Colonic mucosa (tissue), 4 donors: Measurements from ENCODE around the gene TMEM108. TPM values are rescaled to one million over a fixed set of nuclear protein-coding genes. Genes with fewer than 3 reads are reported as not detected.

ENCODE experiments used
- DNase-seq: peaks from one replicate; pipeline ENCODE4 v3.0.0-alpha.2; 2020
- H3K27ac ChIP-seq: fragments of 200-600 bp; one replicate; pipeline ENCODE4 v1.8.0; 2021
- H3K27me3 ChIP-seq: fragments of 200-600 bp; one replicate; pipeline ENCODE4 v1.8.0; 2021
- H3K36me3 ChIP-seq: fragments of 200-600 bp; one replicate; pipeline ENCODE4 v1.8.0; 2021
- H3K4me1 ChIP-seq: fragments of 200-600 bp; one replicate; pipeline ENCODE4 v1.8.0; 2021; ENCODE audit warnings: mild to moderate bottlenecking
- H3K4me3 ChIP-seq: fragments of 200-600 bp; one replicate; pipeline ENCODE4 v1.8.0; 2021
- H3K9ac ChIP-seq, 2 donors: one replicate each; pipeline ENCODE4 v1.7.0; 2013; ENCODE audit warnings: control low read depth in 2 of 2, low read depth in 2 of 2, low read length in 2 of 2
- H3K9me3 ChIP-seq: fragments of 200-600 bp; one replicate; pipeline ENCODE4 v1.8.0; 2021
- intact Hi-C: fragments of 100-400 bp; cut with DNase I; formaldehyde crosslinking; loops from one replicate; pipeline ENCODE4 v1.14.1; 2022
- total RNA-seq, 2 donors: library from RNA; stranded (reverse); fragmentation: NEBNext Ultra II Directional in 1 of 2; extraction: Animal tissue kit (Norgen Biotek cat#: 25700) in 1 of 2; gene quantifications; one replicate each; pipeline ENCODE4 v1.2.1, GENCODE V29; 2021
- TF ChIP-seq, protein P1 (sequence below): fragments of 200-600 bp; IDR thresholded peaks from one replicate; pipeline ENCODE4 v1.8.0; 2022; ENCODE audit warnings: antibody characterized with exemption, mild to moderate bottlenecking
- donor health status: healthy.
- donor health status: DM: no; HTN: no; CAD: no.
- donor health status: DM: no; HTN: no; CAD: no.

Gene TMEM108
- total RNA-seq, 2 donors from 2014 or later = 0.20 to 0.82 TPM

DNA sequence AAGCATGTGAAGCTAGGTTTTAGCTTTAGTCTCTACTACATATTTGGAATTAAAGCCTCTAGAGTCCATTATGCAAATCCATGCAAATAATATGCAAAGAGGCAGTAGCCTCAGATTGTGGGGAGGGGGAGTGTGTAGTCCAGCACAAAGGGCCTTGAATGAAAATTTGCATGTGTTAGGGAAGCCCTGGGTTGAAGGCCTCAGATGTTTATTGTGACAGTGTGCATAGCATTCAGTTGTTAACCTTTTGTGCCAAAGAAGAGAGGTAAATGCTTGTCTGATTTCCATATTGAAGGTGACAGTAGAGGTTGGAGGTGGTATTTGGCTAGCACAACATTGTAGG, 337.2 kb downstream of the TMEM108 start:
- no peak for DNase-seq
- no peaks in the 10 kb centered on the region for H3K27me3 ChIP-seq
- no peak overlapping the region for H3K9ac ChIP-seq
- no peaks in the 10 kb centered on the region for H3K4me1 ChIP-seq
- H3K9me3 ChIP-seq = no peaks in the 10 kb centered on the region
- no peak overlapping the region for H3K27ac ChIP-seq
- no peak overlapping the region for H3K4me3 ChIP-seq
- no peaks in the 10 kb centered on the region for H3K36me3 ChIP-seq
- intact Hi-C loops = loop anchor here (5.0 kb wide), 1 partner anchor 333 kb away; no protein-coding TSS in a partner anchor
- TF ChIP-seq, protein P1, sequence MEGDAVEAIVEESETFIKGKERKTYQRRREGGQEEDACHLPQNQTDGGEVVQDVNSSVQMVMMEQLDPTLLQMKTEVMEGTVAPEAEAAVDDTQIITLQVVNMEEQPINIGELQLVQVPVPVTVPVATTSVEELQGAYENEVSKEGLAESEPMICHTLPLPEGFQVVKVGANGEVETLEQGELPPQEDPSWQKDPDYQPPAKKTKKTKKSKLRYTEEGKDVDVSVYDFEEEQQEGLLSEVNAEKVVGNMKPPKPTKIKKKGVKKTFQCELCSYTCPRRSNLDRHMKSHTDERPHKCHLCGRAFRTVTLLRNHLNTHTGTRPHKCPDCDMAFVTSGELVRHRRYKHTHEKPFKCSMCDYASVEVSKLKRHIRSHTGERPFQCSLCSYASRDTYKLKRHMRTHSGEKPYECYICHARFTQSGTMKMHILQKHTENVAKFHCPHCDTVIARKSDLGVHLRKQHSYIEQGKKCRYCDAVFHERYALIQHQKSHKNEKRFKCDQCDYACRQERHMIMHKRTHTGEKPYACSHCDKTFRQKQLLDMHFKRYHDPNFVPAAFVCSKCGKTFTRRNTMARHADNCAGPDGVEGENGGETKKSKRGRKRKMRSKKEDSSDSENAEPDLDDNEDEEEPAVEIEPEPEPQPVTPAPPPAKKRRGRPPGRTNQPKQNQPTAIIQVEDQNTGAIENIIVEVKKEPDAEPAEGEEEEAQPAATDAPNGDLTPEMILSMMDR = no peak

DNA sequence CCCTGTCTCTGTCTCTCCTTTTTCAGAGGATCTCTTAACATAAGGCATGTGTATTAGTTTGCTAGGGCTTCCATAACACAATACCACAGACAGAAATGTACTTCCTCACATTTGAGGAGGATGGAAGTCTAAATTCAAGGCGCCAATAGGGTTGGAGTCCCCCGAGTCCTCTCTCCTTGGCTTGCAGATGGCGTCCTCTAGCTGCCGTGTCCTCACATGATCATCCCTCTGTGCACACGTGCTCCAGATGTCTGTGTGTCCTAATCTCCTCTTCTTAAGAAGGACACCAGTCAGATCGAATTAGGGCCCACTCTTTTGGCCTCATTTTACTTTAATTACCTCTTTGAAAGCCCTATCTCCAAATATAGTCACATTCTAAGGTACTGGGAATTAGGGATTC, 338.6 kb downstream of the TMEM108 start:
- no peaks in the 10 kb centered on the region for H3K27me3 ChIP-seq
- DNase-seq = no peak
- no peaks in the 10 kb centered on the region for H3K36me3 ChIP-seq
- no peak overlapping the region for H3K9ac ChIP-seq
- no peak overlapping the region for H3K27ac ChIP-seq
- H3K4me3 ChIP-seq = no peak overlapping the region
- TF ChIP-seq, protein P1 = no peak
- intact Hi-C loops = loop anchor here (5.0 kb wide), 1 partner anchor 335 kb away; no protein-coding TSS in a partner anchor
- no peaks in the 10 kb centered on the region for H3K4me1 ChIP-seq
- no peaks in the 10 kb centered on the region for H3K9me3 ChIP-seq

DNA sequence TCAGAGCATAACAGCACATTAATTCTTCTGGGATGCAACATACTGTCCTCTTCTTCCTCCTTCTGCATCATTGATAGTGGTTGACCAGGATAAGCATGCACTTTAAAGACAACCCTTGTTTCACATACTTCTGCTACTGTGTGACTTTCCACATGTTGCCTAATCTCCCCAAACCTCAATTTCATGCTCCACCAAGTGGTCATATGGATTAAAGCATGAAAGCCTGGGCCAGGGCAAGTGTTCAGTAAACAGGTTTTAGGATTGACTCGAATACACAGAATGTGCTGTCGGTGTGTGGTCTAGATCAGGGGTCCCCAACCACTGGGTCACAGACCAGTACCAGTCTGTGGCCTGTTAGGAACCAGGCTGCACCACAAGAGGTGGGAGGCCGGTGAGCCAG, 339.2 kb downstream of the TMEM108 start:
- DNase-seq = no peak
- Histone ChIP-seq H3K9ac (no peak overlapping the region), H3K27me3 (no peaks in the 10 kb centered on the region), H3K4me1 (no peaks in the 10 kb centered on the region), H3K4me3 (no peak overlapping the region), H3K36me3 (no peaks in the 10 kb centered on the region), H3K27ac (no peak overlapping the region), H3K9me3 (no peaks in the 10 kb centered on the region)
- intact Hi-C loops = loop anchor here (5.0 kb wide), 1 partner anchor 335 kb away; no protein-coding TSS in a partner anchor
- TF ChIP-seq, protein P1 = no peak

DNA sequence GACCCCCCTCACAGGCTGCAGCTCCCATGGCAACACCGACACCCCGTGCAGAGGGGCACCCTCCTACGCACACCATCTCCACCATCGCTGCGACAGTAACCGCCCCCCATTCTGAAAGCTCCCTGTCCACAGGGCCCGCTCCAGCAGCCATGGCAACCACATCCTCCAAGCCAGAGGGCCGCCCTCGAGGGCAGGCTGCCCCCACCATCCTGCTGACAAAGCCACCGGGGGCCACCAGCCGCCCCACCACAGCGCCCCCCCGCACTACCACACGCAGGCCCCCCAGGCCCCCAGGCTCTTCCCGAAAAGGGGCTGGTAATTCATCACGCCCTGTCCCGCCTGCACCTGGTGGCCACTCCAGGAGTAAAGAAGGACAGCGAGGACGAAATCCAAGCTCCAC, 341.7 kb downstream of the TMEM108 start:
- Histone ChIP-seq H3K9me3 (no peaks in the 10 kb centered on the region), H3K4me1 (no peaks in the 10 kb centered on the region), H3K36me3 (no peaks in the 10 kb centered on the region), H3K9ac (no peak overlapping the region), H3K27ac (no peak overlapping the region), H3K4me3 (no peak overlapping the region), H3K27me3 (no peaks in the 10 kb centered on the region)
- DNase-seq = no peak
- intact Hi-C loops = loop anchor here (5.0 to 10.0 kb wide), 2 partner anchors 338 to 645 kb away; no protein-coding TSS in a partner anchor
- TF ChIP-seq, protein P1 = no peak

- TF ChIP-seq, protein P1 = no peak
- DNase-seq = no peak
- intact Hi-C loops = loop anchor here (10.0 kb wide), 1 partner anchor 646 kb away; no protein-coding TSS in a partner anchor
- no peaks in the 10 kb centered on the region for H3K36me3 ChIP-seq
- no peak overlapping the region for H3K4me3 ChIP-seq
- no peak overlapping the region for H3K9ac ChIP-seq
- H3K27ac ChIP-seq = no peak overlapping the region
- H3K27me3 ChIP-seq = no peaks in the 10 kb centered on the region
- H3K9me3 ChIP-seq = no peaks in the 10 kb centered on the region
- no peaks in the 10 kb centered on the region for H3K4me1 ChIP-seq
These were observed 342.5 kb downstream of the TMEM108 start for GRCh38 chr3:133380481-133381225.
